ENCODE results near the gene FEV. TPM values are rescaled to one million over a fixed set of nuclear protein-coding genes. Genes with fewer than 3 reads are reported as not detected.
A peak's percentile ranks its signal among the peaks of the same experiment; 100 is the strongest.

Gene FEV
- total RNA-seq, 2 donors from 2014 or later, result not detected

DNA sequence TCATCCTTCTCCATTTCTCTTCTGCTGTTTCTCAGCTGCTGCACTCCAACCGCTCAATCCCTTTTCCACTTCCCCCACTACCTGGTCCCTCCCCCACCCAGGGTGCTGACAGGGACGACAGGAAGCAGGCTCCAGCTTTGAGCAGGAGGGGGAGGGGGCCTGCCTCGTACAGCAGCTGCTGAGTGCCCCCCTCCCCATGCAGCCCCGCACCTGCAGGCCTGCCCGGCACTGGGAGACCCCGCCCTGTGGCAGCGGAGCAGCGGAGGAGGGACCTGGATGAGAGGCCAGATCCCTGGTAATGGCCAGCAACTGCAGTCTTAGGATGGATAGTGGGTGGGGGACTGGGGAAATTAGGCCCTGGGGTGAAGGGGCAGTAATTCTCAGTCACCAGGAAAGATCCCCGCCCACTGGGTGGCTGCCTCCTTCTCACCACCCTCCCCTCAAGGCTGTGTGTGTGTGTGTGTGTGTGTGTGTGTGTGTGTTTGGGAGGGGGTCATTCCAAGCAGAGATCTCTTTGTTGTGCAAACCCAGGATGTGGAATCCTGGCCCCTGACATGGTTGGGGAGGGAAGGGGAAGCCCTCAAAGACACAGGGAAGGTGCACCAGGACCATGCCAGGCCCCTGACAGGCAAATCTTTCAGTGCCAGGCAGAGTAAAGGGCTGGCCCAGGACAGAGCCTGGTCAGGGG, 15.0 kb upstream of the FEV start:
- Mint-ChIP-seq H3K4me3 (peak overlapping the region; percentile 81), H3K4me1 (peaks cover 25% of the 10 kb centered on the region), H3K9me3 (no peaks in the 10 kb centered on the region), H3K27ac (peak overlapping the region; percentile 87), H3K36me3 (ENCODE audit: low read depth) (no peaks in the 10 kb centered on the region), H3K27me3 (ENCODE audit: insufficient read depth) (peaks cover 70% of the 10 kb centered on the region)
- Histone ChIP-seq H3K9me3 (ENCODE audit: control insufficient read depth, low read length) (no peaks in the 10 kb centered on the region), H3K36me3 (ENCODE audit: control insufficient read depth, insufficient read depth, low read length) (no peaks in the 10 kb centered on the region), H3K9ac (ENCODE audit: extremely low read depth, low read length, poor library complexity, severe bottlenecking) (peak overlapping the region; percentile 93), H3K4me1 (ENCODE audit: control insufficient read depth, insufficient read depth, low read length) (peaks cover 14% of the 10 kb centered on the region), H3K27me3 (ENCODE audit: control insufficient read depth, insufficient read depth, low read length, poor library complexity, severe bottlenecking) (peaks cover 30% of the 10 kb centered on the region), H3K4me3 (ENCODE audit: low read length) (peak overlapping the region; percentile 91), H3K27ac (ENCODE audit: low read depth, low read length) (no peak overlapping the region)
- TF ChIP-seq, protein P1, sequence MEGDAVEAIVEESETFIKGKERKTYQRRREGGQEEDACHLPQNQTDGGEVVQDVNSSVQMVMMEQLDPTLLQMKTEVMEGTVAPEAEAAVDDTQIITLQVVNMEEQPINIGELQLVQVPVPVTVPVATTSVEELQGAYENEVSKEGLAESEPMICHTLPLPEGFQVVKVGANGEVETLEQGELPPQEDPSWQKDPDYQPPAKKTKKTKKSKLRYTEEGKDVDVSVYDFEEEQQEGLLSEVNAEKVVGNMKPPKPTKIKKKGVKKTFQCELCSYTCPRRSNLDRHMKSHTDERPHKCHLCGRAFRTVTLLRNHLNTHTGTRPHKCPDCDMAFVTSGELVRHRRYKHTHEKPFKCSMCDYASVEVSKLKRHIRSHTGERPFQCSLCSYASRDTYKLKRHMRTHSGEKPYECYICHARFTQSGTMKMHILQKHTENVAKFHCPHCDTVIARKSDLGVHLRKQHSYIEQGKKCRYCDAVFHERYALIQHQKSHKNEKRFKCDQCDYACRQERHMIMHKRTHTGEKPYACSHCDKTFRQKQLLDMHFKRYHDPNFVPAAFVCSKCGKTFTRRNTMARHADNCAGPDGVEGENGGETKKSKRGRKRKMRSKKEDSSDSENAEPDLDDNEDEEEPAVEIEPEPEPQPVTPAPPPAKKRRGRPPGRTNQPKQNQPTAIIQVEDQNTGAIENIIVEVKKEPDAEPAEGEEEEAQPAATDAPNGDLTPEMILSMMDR (conservative IDR thresholded peaks at IDR 0.05), result no peak
- WGBS, 2 experiments (ENCODE audit: insufficient coverage in 1 of 2, insufficient read length in 1 of 2), result 0 to 4% methylated on average over 2 to 8 of the region's 9 CpGs
- DNase-seq, result peak; percentile 90

DNA sequence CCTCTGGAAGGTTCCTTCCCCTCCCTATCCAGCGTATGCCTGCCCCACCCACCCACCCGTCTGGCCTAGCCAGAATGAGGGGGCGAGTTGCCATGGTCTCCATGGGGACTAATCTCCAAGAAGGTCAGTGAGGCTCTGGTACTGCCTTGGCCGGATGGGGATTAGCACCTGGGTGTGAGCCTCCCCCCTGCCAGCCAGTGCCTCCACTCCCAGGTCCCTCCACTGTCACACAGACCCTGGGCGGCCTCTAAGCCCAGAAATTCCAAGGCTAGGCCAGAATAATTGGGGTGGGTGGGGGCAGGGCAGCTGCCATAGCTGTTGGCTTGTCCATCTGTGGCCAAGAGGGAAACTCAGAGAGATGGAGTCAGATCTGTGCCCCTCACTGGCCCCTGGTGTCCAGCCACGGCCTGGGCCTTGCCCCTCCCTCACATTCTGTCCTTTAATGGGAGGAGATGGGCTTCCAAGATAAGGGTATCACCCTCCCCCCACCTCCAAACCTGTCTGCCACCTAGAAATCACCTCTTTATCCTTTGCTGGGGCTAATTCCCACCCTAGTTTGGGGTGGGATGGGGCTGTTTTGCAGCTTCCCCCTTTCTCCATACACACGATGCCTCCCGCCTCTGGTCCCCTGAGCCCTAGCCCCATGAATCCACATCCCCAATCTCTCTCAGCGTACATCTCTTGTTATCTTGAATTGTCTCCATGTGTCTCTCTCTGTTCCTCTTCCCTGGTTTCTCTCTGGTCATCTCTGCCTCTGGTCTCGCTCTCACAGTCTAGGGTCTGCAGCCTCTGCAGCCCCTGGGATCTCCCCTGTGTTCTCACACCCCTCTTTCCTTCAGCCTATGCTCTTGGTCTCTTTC, 14.3 kb upstream of the FEV start:
- Histone ChIP-seq H3K36me3 (ENCODE audit: control insufficient read depth, insufficient read depth, low read length) (no peaks in the 10 kb centered on the region), H3K9ac (ENCODE audit: extremely low read depth, low read length, poor library complexity, severe bottlenecking) (peak overlapping the region; percentile 93), H3K27ac (ENCODE audit: low read depth, low read length) (no peak overlapping the region), H3K9me3 (ENCODE audit: control insufficient read depth, low read length) (no peaks in the 10 kb centered on the region), H3K4me3 (ENCODE audit: low read length) (peak overlapping the region; percentile 91), H3K27me3 (ENCODE audit: control insufficient read depth, insufficient read depth, low read length, poor library complexity, severe bottlenecking) (peaks cover 30% of the 10 kb centered on the region), H3K4me1 (ENCODE audit: control insufficient read depth, insufficient read depth, low read length) (peaks cover 14% of the 10 kb centered on the region)
- DNase-seq, result peak; percentile 88
- Mint-ChIP-seq H3K27me3 (ENCODE audit: insufficient read depth) (peaks cover 70% of the 10 kb centered on the region), H3K9me3 (no peaks in the 10 kb centered on the region), H3K36me3 (ENCODE audit: low read depth) (no peaks in the 10 kb centered on the region), H3K27ac (peak overlapping the region; percentile 92), H3K4me1 (peaks cover 25% of the 10 kb centered on the region), H3K4me3 (peak overlapping the region; percentile 81)
- 6 to 26% methylated on average over 4 to 10 of the region's 10 CpGs for WGBS, 2 experiments (ENCODE audit: insufficient coverage in 1 of 2, insufficient read length in 1 of 2)
- TF ChIP-seq, protein P1 (conservative IDR thresholded peaks at IDR 0.05), result no peak

DNA sequence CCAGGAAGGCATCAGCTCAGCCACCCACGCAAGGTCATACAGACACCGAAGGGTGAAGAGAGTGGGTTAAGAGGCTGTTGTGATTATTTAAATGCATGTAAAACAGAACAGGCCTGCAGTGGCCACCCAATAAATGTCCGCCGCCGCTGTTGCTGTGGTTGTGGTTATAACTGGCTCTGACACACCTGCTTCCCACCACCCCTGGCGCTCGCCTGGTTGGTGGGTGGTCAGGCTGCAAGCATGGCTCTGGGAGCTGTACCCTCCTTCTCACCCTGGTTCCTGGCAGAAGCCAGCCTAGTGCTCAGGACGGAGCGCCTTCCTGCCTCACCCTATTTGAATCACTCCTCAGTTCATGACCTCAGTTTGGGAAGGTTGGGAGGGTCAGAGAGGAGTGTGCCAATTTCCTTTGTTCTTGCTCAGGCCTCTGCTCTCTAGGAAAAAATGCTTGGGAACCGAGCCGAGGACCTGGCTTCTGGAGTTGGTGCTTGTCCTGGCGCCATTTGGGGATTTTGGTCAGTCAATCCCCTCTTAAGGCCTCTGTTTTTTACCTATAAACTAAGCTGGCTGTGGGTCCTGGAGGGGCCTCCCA, 13.5 kb upstream of the FEV start:
- H3K4me3 Mint-ChIP-seq, result no peak overlapping the region
- WGBS, 2 experiments (ENCODE audit: insufficient coverage in 1 of 2, insufficient read length in 1 of 2), result 76 to 82% methylated on average over 6 to 12 of the region's 12 CpGs
- Histone ChIP-seq H3K4me1 (ENCODE audit: control insufficient read depth, insufficient read depth, low read length) (peaks cover 18% of the 10 kb centered on the region), H3K27me3 (ENCODE audit: control insufficient read depth, insufficient read depth, low read length, poor library complexity, severe bottlenecking) (peaks cover 30% of the 10 kb centered on the region), H3K9ac (ENCODE audit: extremely low read depth, low read length, poor library complexity, severe bottlenecking) (peak overlapping the region; percentile 27), H3K4me3 (ENCODE audit: low read length) (no peak overlapping the region), H3K9me3 (ENCODE audit: control insufficient read depth, low read length) (no peaks in the 10 kb centered on the region), H3K36me3 (ENCODE audit: control insufficient read depth, insufficient read depth, low read length) (no peaks in the 10 kb centered on the region), H3K27ac (ENCODE audit: low read depth, low read length) (no peak overlapping the region)
- no peaks in the 10 kb centered on the region for H3K9me3 Mint-ChIP-seq
- TF ChIP-seq, protein P1 (conservative IDR thresholded peaks at IDR 0.05), result no peak
- H3K4me1 Mint-ChIP-seq, result peaks cover 27% of the 10 kb centered on the region
- peak overlapping the region; percentile 92 for H3K27ac Mint-ChIP-seq
- no peak for DNase-seq
- peaks cover 70% of the 10 kb centered on the region for H3K27me3 Mint-ChIP-seq (ENCODE audit: insufficient read depth)
- no peaks in the 10 kb centered on the region for H3K36me3 Mint-ChIP-seq (ENCODE audit: low read depth)
